ENCODE data around the gene GPATCH11. TPM values are rescaled to one million over a fixed set of nuclear protein-coding genes. Genes with fewer than 3 reads are reported as not detected.

GPATCH11 gene
- total and polyA plus RNA-seq, 2 of the 4 experiments (the other 2 are of a cell fraction), result 3.9 to 4.7 TPM

DNA sequence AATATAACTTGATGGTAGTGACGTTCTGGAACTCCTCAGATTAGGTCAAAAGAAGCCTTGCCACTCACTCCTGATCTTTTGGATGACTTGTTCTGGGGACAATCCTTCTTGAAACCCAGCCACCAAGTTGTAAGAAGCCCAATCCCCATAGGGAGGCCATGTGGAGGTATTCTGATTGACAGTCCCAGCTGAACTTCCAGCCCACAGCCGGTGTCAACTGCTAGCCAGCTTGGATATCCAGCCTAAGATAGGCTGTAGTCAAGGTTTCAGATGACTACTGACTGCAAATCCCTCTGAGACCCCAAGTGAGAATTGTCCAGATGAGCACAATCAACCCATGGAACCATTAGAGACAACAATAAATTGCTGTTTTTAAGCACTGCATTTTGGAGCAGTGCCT is 41.1 kb downstream of the GPATCH11 start:
- Histone ChIP-seq H2BK120ac (ENCODE audit: low read depth, low read length) (no peak overlapping the region), H3K4ac (ENCODE audit: low read depth, low read length) (no peak overlapping the region), H3K9ac (ENCODE audit: low read depth, low read length) (no peak overlapping the region), H3K4me2 (ENCODE audit: low read depth, low read length) (no peak overlapping the region), H3K27me3 (ENCODE audit: control insufficient read depth, insufficient read depth, low read length) (no peaks in the 10 kb centered on the region), H2AFZ (replicated peaks; ENCODE audit: low read length, poor library complexity) (no peak overlapping the region), H2BK20ac (ENCODE audit: low read depth, low read length) (no peak overlapping the region), H4K5ac (ENCODE audit: low read depth, low read length) (no peak overlapping the region), H3K9me3 (ENCODE audit: control insufficient read depth, insufficient read depth, low read length) (no peaks in the 10 kb centered on the region), H2AK5ac (ENCODE audit: low read depth, low read length) (no peak overlapping the region), H3K56ac (ENCODE audit: extremely low read depth, insufficient read depth, low read length) (no peak overlapping the region), H3K9me1 (ENCODE audit: insufficient read depth, low read length) (no peaks in the 10 kb centered on the region; the same call in 1 of the 2 replicates), H3K27ac (ENCODE audit: insufficient read depth, low read length) (no peak overlapping the region), H4K91ac (ENCODE audit: insufficient read depth, low read depth, low read length) (no peak overlapping the region), H4K8ac (ENCODE audit: low read depth in 2 of 2, low read length in 2 of 2) (no peak overlapping the region), H3K4me3 (ENCODE audit: insufficient read depth, low read depth, low read length) (no peak overlapping the region), H3K4me1 (ENCODE audit: control insufficient read depth, insufficient read depth, low read length) (no peaks in the 10 kb centered on the region), H4K20me1 (ENCODE audit: insufficient read depth, low read length) (0 out of 2 replicates have a peak, but pooled peaks cover 6% of the 10 kb centered on the region), H3K36me3 (ENCODE audit: control insufficient read depth, insufficient read depth, low read length) (peaks cover 33% of the 10 kb centered on the region), H2BK15ac (ENCODE audit: low read depth, low read length) (no peak overlapping the region), H3K18ac (ENCODE audit: low read depth, low read length) (no peak overlapping the region), H3K23ac (ENCODE audit: low read depth, low read length) (no peak overlapping the region), H3K14ac (replicated peaks; ENCODE audit: low read depth, low read length) (no peak overlapping the region), H2AK9ac (replicated peaks; ENCODE audit: low read depth, low read length, poor library complexity) (no peak overlapping the region), H2BK5ac (ENCODE audit: low read depth, low read length, poor library complexity, severe bottlenecking) (no peak overlapping the region), H3K79me1 (ENCODE audit: low read depth in 1 of 2, low read length in 2 of 2) (peaks cover 3 to 20% of the 10 kb centered on the region in 2 experiments)
- ATAC-seq (ENCODE audit: low read depth) (no peak), DNase-seq (no peak)
- no TSS peak for BruUV-seq (replicated peaks)
- in situ Hi-C loops (cut with MboI; ENCODE audit: low sequenced_read_pairs) (no loop called here), intact Hi-C loops (cut with micrococcal nuclease) (no loop called here), dilution Hi-C loops (cut with HindIII; ENCODE audit: low sequenced_read_pairs, unreplicated experiment) (no loop called here)
- WGBS, 2 experiments (ENCODE audit: extremely low coverage in 2 of 2, insufficient read length in 1 of 2), result no CpG with 5 or more reads among the region's 2 CpGs
- ChIA-PET CTCF (no interaction called here), POLR2A (ENCODE audit: unreplicated experiment) (no interaction called here)
- TF ChIP-seq BHLHE40 (IDR thresholded peaks at IDR 0.05; ENCODE audit: low read depth, low read length), result no peak
- TF ChIP-seq, protein P1, sequence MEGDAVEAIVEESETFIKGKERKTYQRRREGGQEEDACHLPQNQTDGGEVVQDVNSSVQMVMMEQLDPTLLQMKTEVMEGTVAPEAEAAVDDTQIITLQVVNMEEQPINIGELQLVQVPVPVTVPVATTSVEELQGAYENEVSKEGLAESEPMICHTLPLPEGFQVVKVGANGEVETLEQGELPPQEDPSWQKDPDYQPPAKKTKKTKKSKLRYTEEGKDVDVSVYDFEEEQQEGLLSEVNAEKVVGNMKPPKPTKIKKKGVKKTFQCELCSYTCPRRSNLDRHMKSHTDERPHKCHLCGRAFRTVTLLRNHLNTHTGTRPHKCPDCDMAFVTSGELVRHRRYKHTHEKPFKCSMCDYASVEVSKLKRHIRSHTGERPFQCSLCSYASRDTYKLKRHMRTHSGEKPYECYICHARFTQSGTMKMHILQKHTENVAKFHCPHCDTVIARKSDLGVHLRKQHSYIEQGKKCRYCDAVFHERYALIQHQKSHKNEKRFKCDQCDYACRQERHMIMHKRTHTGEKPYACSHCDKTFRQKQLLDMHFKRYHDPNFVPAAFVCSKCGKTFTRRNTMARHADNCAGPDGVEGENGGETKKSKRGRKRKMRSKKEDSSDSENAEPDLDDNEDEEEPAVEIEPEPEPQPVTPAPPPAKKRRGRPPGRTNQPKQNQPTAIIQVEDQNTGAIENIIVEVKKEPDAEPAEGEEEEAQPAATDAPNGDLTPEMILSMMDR (conservative IDR thresholded peaks at IDR 0.05; ENCODE audit: low read depth, low read length), result no peak

Data from IMR-90 (cell line).